ENCODE results near the gene FXYD1. TPM values are rescaled to one million over a fixed set of nuclear protein-coding genes. Genes with fewer than 3 reads are reported as not detected.

FXYD1 gene
- polyA plus RNA-seq, 1 donor from 2014 or later: 7.1 TPM

- peaks cover 4% of the 10 kb centered on the region for H3K27me3 Mint-ChIP-seq
- H3K27ac Mint-ChIP-seq: peak overlapping the region; percentile 22 to 97 (median 97)
- H3K9me3 Mint-ChIP-seq: no peaks in the 10 kb centered on the region
- peaks cover 4% of the 10 kb centered on the region for H3K36me3 Mint-ChIP-seq
- H3K4me3 Mint-ChIP-seq: peak overlapping the region; percentile 84 to 100 (median 98)
- peaks cover 22 to 27% (median 25%) of the 10 kb centered on the region in 3 donors for H3K4me1 Mint-ChIP-seq
These were observed 15.3 kb downstream of the FXYD1 start for GRCh38 chr19:35153701-35154524.

- Mint-ChIP-seq H3K27ac (peak within 1 kb of the TSS; percentile 22 to 97 (median 97)), H3K4me3 (peak within 1 kb of the TSS; percentile 84 to 100 (median 98)), H3K36me3 (peaks cover 4% of the 10 kb centered on the region), H3K4me1 (peaks cover 24 to 31% (median 31%) of the 10 kb centered on the region in 3 donors), H3K9me3 (no peaks in the 10 kb centered on the region), H3K27me3 (peaks cover 4% of the 10 kb centered on the region)
These were observed 16.1 kb downstream of the FXYD1 start, which contains the start of gene FXYD5 for GRCh38 chr19:35154525-35155406. TSS of gene FXYD5 (plus strand) at chr19:35154735. CDS start at chr19:35155551, 816 bp downstream.

- Mint-ChIP-seq H3K4me3 (peak overlapping the region; percentile 84 to 100 (median 98)), H3K27me3 (peaks cover 4% of the 10 kb centered on the region), H3K9me3 (no peaks in the 10 kb centered on the region), H3K4me1 (peaks cover 24 to 31% (median 27%) of the 10 kb centered on the region in 3 donors), H3K36me3 (peaks cover 4% of the 10 kb centered on the region), H3K27ac (peak overlapping the region; percentile 22 to 97 (median 97))
These were observed 16.8 kb downstream of the FXYD1 start for GRCh38 chr19:35155441-35155840.

- Mint-ChIP-seq H3K9me3 (no peaks in the 10 kb centered on the region), H3K4me1 (peaks cover 24 to 34% (median 26%) of the 10 kb centered on the region in 3 donors), H3K27ac (peak overlapping the region in 2 of 3 donors; percentile 90 to 97), H3K27me3 (peaks cover 4% of the 10 kb centered on the region), H3K4me3 (peak overlapping the region; percentile 84 to 100 (median 98)), H3K36me3 (peaks cover 6% of the 10 kb centered on the region)
These were observed 17.5 kb downstream of the FXYD1 start for GRCh38 chr19:35155981-35156672.

- Mint-ChIP-seq H3K4me1 (peaks cover 23 to 39% (median 29%) of the 10 kb centered on the region in 3 donors), H3K4me3 (peak overlapping the region; percentile 25 to 99 (median 90)), H3K27ac (peak overlapping the region in 2 of 3 donors; percentile 90 to 97), H3K36me3 (peaks cover 10% of the 10 kb centered on the region), H3K27me3 (peaks cover 3% of the 10 kb centered on the region), H3K9me3 (peaks cover 0 to under 1% (median 0%) of the 10 kb centered on the region in 3 donors)
These were observed 18.0 kb downstream of the FXYD1 start for GRCh38 chr19:35156673-35157014.

- Mint-ChIP-seq H3K27ac (peak overlapping the region in 1 of 3 donors; percentile 42), H3K9me3 (peaks cover 0 to 2% (median 0%) of the 10 kb centered on the region in 3 donors), H3K36me3 (peaks cover 15% of the 10 kb centered on the region), H3K27me3 (peaks cover 3% of the 10 kb centered on the region), H3K4me3 (peak overlapping the region in 2 of 4 donors; percentile 52 to 84), H3K4me1 (peaks cover 19 to 35% (median 25%) of the 10 kb centered on the region in 3 donors)
These were observed 18.8 kb downstream of the FXYD1 start for GRCh38 chr19:35157431-35157830.

GRCh38 chr19:35159606-35160005 is 21.0 kb downstream of the FXYD1 start:
- H3K4me3 Mint-ChIP-seq: peak overlapping the region in 1 of 4 donors; percentile 44
- H3K4me1 Mint-ChIP-seq: peaks cover 17 to 32% (median 24%) of the 10 kb centered on the region in 3 donors
- peaks cover 0 to 2% (median 0%) of the 10 kb centered on the region in 3 donors for H3K9me3 Mint-ChIP-seq
- no peaks in the 10 kb centered on the region for H3K27me3 Mint-ChIP-seq
- H3K27ac Mint-ChIP-seq: peak overlapping the region in 1 of 3 donors; percentile 73
- H3K36me3 Mint-ChIP-seq: peaks cover 20% of the 10 kb centered on the region

- Mint-ChIP-seq H3K27me3 (no peaks in the 10 kb centered on the region), H3K36me3 (peaks cover 23% of the 10 kb centered on the region), H3K9me3 (peaks cover 0 to 2% (median 0%) of the 10 kb centered on the region in 3 donors), H3K4me1 (peaks cover 11 to 31% (median 21%) of the 10 kb centered on the region in 3 donors), H3K4me3 (peak overlapping the region in 3 of 4 donors; percentile 5 to 60 (median 28)), H3K27ac (peak overlapping the region in 2 of 3 donors; percentile 9 to 77)
These were observed 22.2 kb downstream of the FXYD1 start for GRCh38 chr19:35160629-35161433.

GRCh38 chr19:35161434-35161743 is 22.8 kb downstream of the FXYD1 start:
- H3K36me3 Mint-ChIP-seq: peaks cover 25% of the 10 kb centered on the region
- H3K27me3 Mint-ChIP-seq: no peaks in the 10 kb centered on the region
- H3K4me3 Mint-ChIP-seq: peak overlapping the region in 2 of 4 donors; percentile 28 to 60
- peaks cover 7 to 28% (median 16%) of the 10 kb centered on the region in 3 donors for H3K4me1 Mint-ChIP-seq
- peaks cover 0 to 2% (median 1%) of the 10 kb centered on the region in 3 donors for H3K9me3 Mint-ChIP-seq
- H3K27ac Mint-ChIP-seq: peak overlapping the region in 2 of 3 donors; percentile 69 to 77

GRCh38 chr19:35162471-35163326 is 24.1 kb downstream of the FXYD1 start:
- H3K27ac Mint-ChIP-seq: peak overlapping the region in 1 of 3 donors; percentile 42
- no peaks in the 10 kb centered on the region for H3K27me3 Mint-ChIP-seq
- peaks cover 0 to 3% (median 3%) of the 10 kb centered on the region in 3 donors for H3K9me3 Mint-ChIP-seq
- peak overlapping the region in 1 of 4 donors; percentile 43 for H3K4me3 Mint-ChIP-seq
- H3K36me3 Mint-ChIP-seq: peaks cover 27% of the 10 kb centered on the region
- peaks cover 12 to 36% (median 23%) of the 10 kb centered on the region in 3 donors for H3K4me1 Mint-ChIP-seq

GRCh38 chr19:35164418-35164817 is 25.8 kb downstream of the FXYD1 start:
- Mint-ChIP-seq H3K27me3 (no peaks in the 10 kb centered on the region), H3K4me1 (peaks cover 11 to 33% (median 15%) of the 10 kb centered on the region in 3 donors), H3K9me3 (peaks cover 0 to 3% (median 3%) of the 10 kb centered on the region in 3 donors), H3K4me3 (no peak overlapping the region), H3K36me3 (peaks cover 28% of the 10 kb centered on the region), H3K27ac (peak overlapping the region in 1 of 3 donors; percentile 76)

- peaks cover 10 to 33% (median 13%) of the 10 kb centered on the region in 3 donors for H3K4me1 Mint-ChIP-seq
- no peaks in the 10 kb centered on the region for H3K27me3 Mint-ChIP-seq
- peak overlapping the region in 1 of 3 donors; percentile 53 for H3K27ac Mint-ChIP-seq
- peaks cover 0 to 3% (median 3%) of the 10 kb centered on the region in 3 donors for H3K9me3 Mint-ChIP-seq
- peak overlapping the region in 1 of 4 donors; percentile 28 for H3K4me3 Mint-ChIP-seq
- H3K36me3 Mint-ChIP-seq: peaks cover 30% of the 10 kb centered on the region
These were observed 26.8 kb downstream of the FXYD1 start for GRCh38 chr19:35165200-35166058.
